Retinal pigment epithelial cell (primary cell): ENCODE data around the gene C19orf38.

Experiments used
- DNase-seq: peaks from one replicate; pipeline ENCODE4 v3.0.0-alpha.2; 2010; ENCODE audit warnings: low read depth
- H3K4me3 ChIP-seq: 2 replicates; pipeline ENCODE4 v1.5.1; 2011; ENCODE audit warnings: mild to moderate bottlenecking, low read length, control low read depth, moderate library complexity
- CTCF ChIP-seq: conservative IDR thresholded peaks from 2 replicates; pipeline ENCODE4 v1.5.1; 2011; ENCODE audit warnings: low read depth, low read length, control low read depth, inconsistent platforms

The C19orf38 gene

GRCh38 chr19:10838377-10838776 lies 9.8 kb upstream of the C19orf38 start:
- H3K4me3 ChIP-seq: no peak overlapping the region
- no peak for TF ChIP-seq CTCF
- DNase-seq: no peak

GRCh38 chr19:10839114-10840050 lies 8.8 kb upstream of the C19orf38 start:
- no peak for DNase-seq
- TF ChIP-seq CTCF: no peak
- H3K4me3 ChIP-seq: no peak overlapping the region

- no peak overlapping the region for H3K4me3 ChIP-seq
- no peak for TF ChIP-seq CTCF
- no peak for DNase-seq
Observed at GRCh38 chr19:10842788-10843187, 5.4 kb upstream of the C19orf38 start.

GRCh38 chr19:10846500-10847202 lies 1.6 kb upstream of the C19orf38 start:
- DNase-seq: no peak
- H3K4me3 ChIP-seq: no peak overlapping the region
- no peak for TF ChIP-seq CTCF

GRCh38 chr19:10850631-10851030 lies 2.4 kb downstream of the C19orf38 start:
- H3K4me3 ChIP-seq: no peak overlapping the region
- DNase-seq: no peak
- no peak for TF ChIP-seq CTCF

- H3K4me3 ChIP-seq: no peak overlapping the region
- DNase-seq: no peak
- TF ChIP-seq CTCF: no peak
Observed at GRCh38 chr19:10852098-10852800, 4.0 kb downstream of the C19orf38 start.
